Duodenal mucosa (tissue), 2 donors: ENCODE measurements around the gene ZP1.

ENCODE experiments used
- H3K27ac ChIP-seq: one replicate; pipeline ENCODE4 v1.7.0; 2013; ENCODE audit warnings: low read depth, low read length
- H3K27me3 ChIP-seq, 2 donors: one replicate each; pipeline ENCODE4 v1.7.0; 2013; ENCODE audit warnings: low read length in 2 of 2, control low read depth in 1 of 2; ENCODE audit not compliant: insufficient read depth in 2 of 2, control insufficient read depth in 1 of 2
- H3K36me3 ChIP-seq, 2 donors: one replicate each; pipeline ENCODE4 v1.7.0; 2013; ENCODE audit warnings: low read length in 2 of 2, control low read depth in 1 of 2; ENCODE audit not compliant: insufficient read depth in 2 of 2, control insufficient read depth in 1 of 2
- H3K4me1 ChIP-seq, 2 donors: one replicate each; pipeline ENCODE4 v1.7.0; 2013; ENCODE audit warnings: low read length in 2 of 2, control low read depth in 1 of 2; ENCODE audit not compliant: insufficient read depth in 2 of 2, control insufficient read depth in 1 of 2
- H3K4me3 ChIP-seq, 2 donors: one replicate each; pipeline ENCODE4 v1.7.0; 2013; ENCODE audit warnings: low read length in 2 of 2, low read depth in 1 of 2
- H3K9ac ChIP-seq, 2 donors: one replicate each; pipeline ENCODE4 v1.7.0; 2013; ENCODE audit warnings: low read length in 2 of 2, low read depth in 1 of 2
- H3K9me3 ChIP-seq, 2 donors: one replicate each; pipeline ENCODE4 v1.7.0; 2013; ENCODE audit warnings: low read length in 2 of 2, control low read depth in 1 of 2; ENCODE audit not compliant: control insufficient read depth in 1 of 2

ZP1 gene

GRCh38 chr11:60912223-60912850 lies 45.0 kb downstream of the ZP1 start:
- H3K27ac ChIP-seq: peak overlapping the region; percentile 26
- peaks cover 26 to 39% of the 10 kb centered on the region in 2 donors for H3K4me1 ChIP-seq
- no peaks in the 10 kb centered on the region for H3K36me3 ChIP-seq
- no peaks in the 10 kb centered on the region for H3K9me3 ChIP-seq
- H3K9ac ChIP-seq: no peak overlapping the region
- H3K4me3 ChIP-seq: no peak overlapping the region
- no peaks in the 10 kb centered on the region for H3K27me3 ChIP-seq

GRCh38 chr11:60912851-60913528 lies 45.6 kb downstream of the ZP1 start:
- Histone ChIP-seq H3K27me3 (no peaks in the 10 kb centered on the region), H3K4me3 (peak overlapping the region; percentile 76 to 91), H3K9me3 (no peaks in the 10 kb centered on the region), H3K9ac (peak overlapping the region in 1 of 2 donors; percentile 96), H3K27ac (peak overlapping the region; percentile 26), H3K36me3 (no peaks in the 10 kb centered on the region), H3K4me1 (peaks cover 26 to 39% of the 10 kb centered on the region in 2 donors)

DNA sequence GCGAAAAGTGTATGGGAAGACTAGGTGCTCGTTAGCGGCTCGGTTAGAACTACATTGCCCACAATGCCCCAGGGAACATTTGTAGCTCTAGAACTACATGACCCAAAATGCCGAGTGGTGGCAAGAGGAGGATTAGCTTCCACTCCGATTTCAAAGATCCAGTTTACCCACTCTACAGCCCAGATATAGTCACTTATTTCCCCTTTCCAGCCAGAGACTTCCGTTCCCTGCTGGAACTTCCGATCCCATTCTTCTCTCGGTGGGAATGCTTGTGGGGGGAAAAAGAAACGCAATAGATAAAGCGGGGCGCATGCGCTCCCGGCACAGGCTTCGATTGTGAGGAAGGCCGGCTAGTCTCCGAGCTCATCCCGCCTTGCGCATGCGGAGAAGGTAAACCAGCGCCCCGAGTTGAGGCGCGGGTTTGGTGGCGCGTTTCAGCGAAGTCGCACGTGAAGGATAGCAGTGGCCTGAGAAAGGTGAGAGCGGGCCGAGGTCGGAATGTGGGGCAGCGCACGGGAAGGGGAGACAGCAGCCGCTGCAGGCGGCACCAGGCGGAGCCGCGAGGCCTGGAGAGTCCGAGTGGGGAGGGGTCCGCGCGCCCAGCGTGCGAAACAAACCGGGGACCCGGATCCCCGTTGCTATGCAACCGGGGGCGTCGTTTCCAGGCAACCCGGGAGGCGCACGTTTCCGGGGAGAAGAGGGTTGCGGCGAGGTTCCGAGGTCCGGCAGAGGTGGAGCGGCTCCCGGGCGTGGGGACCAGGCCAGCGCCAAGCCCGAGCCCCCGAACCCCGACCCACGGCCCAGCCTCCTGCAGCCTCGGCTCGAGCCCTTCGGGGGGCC lies 46.7 kb downstream of the ZP1 start, which contains the start of gene TMEM109:
TSS of gene TMEM109 (plus strand) at position 366 of the 840 bp plus-strand sequence. CDS start 5,536 bp downstream, outside the sequence.
- Histone ChIP-seq H3K9me3 (no peaks in the 10 kb centered on the region), H3K4me1 (peaks cover 26 to 39% of the 10 kb centered on the region in 2 donors), H3K27me3 (no peaks in the 10 kb centered on the region)

DNA sequence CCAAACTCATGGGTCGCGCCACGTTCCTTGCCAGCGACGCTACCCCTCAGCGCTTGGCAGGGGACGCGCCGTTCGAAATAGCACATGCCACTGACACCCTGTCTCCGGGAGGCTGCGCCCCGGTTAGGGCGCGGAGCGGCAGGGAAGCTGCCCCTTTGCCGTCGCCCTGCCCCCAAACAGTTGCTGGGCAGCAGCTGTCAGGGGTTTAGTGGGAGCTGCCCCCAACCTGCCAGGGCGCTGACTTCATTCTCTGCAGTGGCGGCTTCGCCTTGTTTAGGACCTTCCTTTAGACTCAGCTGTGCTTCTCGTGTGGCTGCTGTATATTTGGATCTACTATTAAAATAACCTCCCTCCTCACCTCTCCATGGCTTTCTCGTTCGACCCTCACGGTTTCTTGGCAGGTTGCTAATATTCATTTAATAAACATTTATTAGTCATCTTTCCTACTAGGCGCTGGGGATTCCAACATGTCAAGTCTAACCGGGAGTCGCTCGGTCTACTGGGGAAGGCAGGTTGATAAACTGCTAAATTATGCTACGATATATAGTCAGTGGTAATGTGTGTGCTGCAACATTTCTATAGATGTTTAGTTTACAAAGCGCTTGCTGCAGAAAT lies 47.4 kb downstream of the ZP1 start:
- Histone ChIP-seq H3K27ac (peak overlapping the region; percentile 73), H3K9me3 (no peaks in the 10 kb centered on the region), H3K4me3 (peak overlapping the region; percentile 76 to 91), H3K27me3 (no peaks in the 10 kb centered on the region), H3K4me1 (peaks cover 26 to 39% of the 10 kb centered on the region in 2 donors), H3K9ac (peak overlapping the region; percentile 72 to 96), H3K36me3 (peaks cover 0 to 3% of the 10 kb centered on the region in 2 donors)

More for the DNA sequence above, 46.7 kb downstream of the ZP1 start, which contains the start of gene TMEM109:
- H3K4me3 ChIP-seq: peak within 1 kb of the TSS; percentile 76 to 91
- H3K9ac ChIP-seq: peak within 1 kb of the TSS; percentile 72 to 96
- H3K36me3 ChIP-seq: no peaks in the 10 kb centered on the region
- peak within 1 kb of the TSS; percentile 73 for H3K27ac ChIP-seq

GRCh38 chr11:60915248-60915914 lies 48.0 kb downstream of the ZP1 start:
- Histone ChIP-seq H3K4me1 (peaks cover 26 to 39% of the 10 kb centered on the region in 2 donors), H3K27me3 (no peaks in the 10 kb centered on the region), H3K9me3 (no peaks in the 10 kb centered on the region), H3K27ac (no peak overlapping the region), H3K4me3 (peak overlapping the region; percentile 76 to 91), H3K36me3 (peaks cover 1 to 9% of the 10 kb centered on the region in 2 donors), H3K9ac (peak overlapping the region; percentile 72 to 96)

DNA sequence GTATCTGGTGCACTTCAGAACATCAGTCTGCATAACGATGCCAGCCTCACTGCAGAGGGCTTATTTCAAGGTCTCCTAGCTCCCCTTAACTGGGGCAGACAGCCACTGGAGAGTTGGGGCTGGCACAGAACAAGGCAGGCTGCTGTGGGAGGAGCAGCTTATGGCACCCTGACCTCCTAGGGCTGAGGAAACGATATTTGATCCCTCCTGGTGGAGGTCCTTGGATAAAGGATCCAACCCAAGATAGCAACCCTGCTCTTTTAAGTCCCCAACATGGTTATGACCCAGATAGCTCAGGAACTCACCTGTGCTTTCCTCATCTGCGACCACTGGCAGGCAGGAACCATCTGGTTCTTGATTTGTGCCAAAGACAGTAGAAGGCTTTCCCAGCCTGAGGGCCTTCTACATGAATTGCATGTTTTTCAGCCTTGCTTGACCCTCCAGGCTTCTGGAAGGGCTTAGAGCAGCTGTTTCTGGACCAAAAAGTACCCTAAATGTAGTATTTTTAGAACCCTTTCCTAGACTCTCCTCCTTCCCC lies 49.4 kb downstream of the ZP1 start:
- no peak overlapping the region for H3K27ac ChIP-seq
- H3K4me1 ChIP-seq: peaks cover 17 to 35% of the 10 kb centered on the region in 2 donors
- no peak overlapping the region for H3K9ac ChIP-seq
- H3K9me3 ChIP-seq: no peaks in the 10 kb centered on the region
- no peak overlapping the region for H3K4me3 ChIP-seq
- peaks cover 10 to 23% of the 10 kb centered on the region in 2 donors for H3K36me3 ChIP-seq
- no peaks in the 10 kb centered on the region for H3K27me3 ChIP-seq

DNA sequence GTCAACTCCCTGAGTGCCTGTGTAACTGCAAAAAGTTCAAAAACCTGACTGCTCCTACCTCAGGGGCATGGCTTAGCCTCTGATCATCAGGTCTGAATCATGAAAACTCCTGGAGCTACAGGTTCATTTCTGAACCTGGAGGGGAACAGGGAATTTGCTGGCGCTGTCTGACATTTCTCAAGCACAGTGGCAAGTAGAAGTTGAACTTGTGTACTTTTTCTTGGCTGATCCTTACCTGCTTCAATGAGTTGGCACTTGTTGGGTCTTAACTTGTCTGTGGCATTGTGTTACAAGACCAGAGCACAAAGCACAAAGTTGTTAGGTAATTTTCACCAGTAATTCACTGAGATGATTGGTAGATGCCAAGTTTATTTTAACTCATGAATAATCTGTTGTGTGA lies 49.9 kb downstream of the ZP1 start:
- no peak overlapping the region for H3K9ac ChIP-seq
- H3K36me3 ChIP-seq: peaks cover 10 to 28% of the 10 kb centered on the region in 2 donors
- no peaks in the 10 kb centered on the region for H3K27me3 ChIP-seq
- H3K9me3 ChIP-seq: no peaks in the 10 kb centered on the region
- H3K27ac ChIP-seq: no peak overlapping the region
- H3K4me1 ChIP-seq: peaks cover 17 to 35% of the 10 kb centered on the region in 2 donors
- H3K4me3 ChIP-seq: no peak overlapping the region

DNA sequence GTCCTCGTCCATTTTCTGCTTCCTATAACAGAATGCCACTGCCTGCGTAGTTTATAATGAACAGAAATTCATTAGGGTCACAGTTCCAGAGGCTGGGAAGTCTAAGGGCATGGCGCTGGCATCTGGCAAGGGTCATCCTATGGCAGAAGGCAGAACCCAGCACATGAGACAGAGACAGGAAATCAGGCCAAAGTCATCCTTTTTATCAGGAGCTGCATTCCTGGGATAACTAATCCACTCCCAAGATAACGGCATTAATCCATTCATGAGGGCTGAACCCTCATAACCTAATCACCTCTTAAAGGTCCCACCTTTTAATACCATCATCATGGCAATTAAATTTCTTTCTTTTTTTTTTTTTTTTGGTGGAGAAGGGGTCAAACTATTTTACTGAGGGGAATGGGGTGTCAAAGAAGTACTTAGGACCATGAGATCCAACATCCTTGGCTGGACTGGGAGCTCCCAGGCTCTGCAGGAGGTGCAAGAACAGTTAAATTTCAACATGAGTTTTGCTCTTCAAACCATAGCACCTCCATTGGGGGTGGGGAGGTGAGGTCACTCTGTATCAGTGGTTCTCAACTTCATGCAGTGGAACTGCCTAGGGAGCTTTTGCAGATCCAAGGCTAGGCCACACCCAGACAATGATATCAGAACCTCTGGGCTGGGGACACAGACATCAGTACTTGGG lies 51.1 kb downstream of the ZP1 start:
- no peaks in the 10 kb centered on the region for H3K27me3 ChIP-seq
- H3K9me3 ChIP-seq: no peaks in the 10 kb centered on the region
- H3K9ac ChIP-seq: no peak overlapping the region
- H3K4me3 ChIP-seq: no peak overlapping the region
- peaks cover 10 to 35% of the 10 kb centered on the region in 2 donors for H3K36me3 ChIP-seq
- H3K4me1 ChIP-seq: peaks cover 15 to 31% of the 10 kb centered on the region in 2 donors
- H3K27ac ChIP-seq: no peak overlapping the region

- Histone ChIP-seq H3K4me3 (no peak overlapping the region), H3K4me1 (peaks cover 16 to 31% of the 10 kb centered on the region in 2 donors), H3K9ac (no peak overlapping the region), H3K9me3 (no peaks in the 10 kb centered on the region), H3K27ac (no peak overlapping the region), H3K27me3 (peaks cover 0 to 2% of the 10 kb centered on the region in 2 donors), H3K36me3 (peaks cover 10 to 35% of the 10 kb centered on the region in 2 donors)
Observed at GRCh38 chr11:60918939-60919265, 51.6 kb downstream of the ZP1 start.
